HUES48 (cell line): ENCODE measurements around the gene ELOVL6.
"Not testable (repeated sequence)": the region's sequence is repeated elsewhere in the genome, so short reads cannot be mapped to it uniquely, and the experiment has no call there.

ENCODE experiments used
- H3K27ac ChIP-seq: one replicate; pipeline ENCODE4 v1.7.0; 2013; ENCODE audit warnings: low read depth, low read length, inconsistent platforms
- H3K27me3 ChIP-seq: 2 replicates; pipeline ENCODE4 v1.6.1; 2013; ENCODE audit warnings: mild to moderate bottlenecking, low read length; ENCODE audit not compliant: control insufficient read depth, insufficient read depth
- H3K36me3 ChIP-seq: 2 replicates; pipeline ENCODE4 v1.6.1; 2013; ENCODE audit warnings: low read length; ENCODE audit not compliant: control insufficient read depth, insufficient read depth
- H3K4me1 ChIP-seq: 2 replicates; pipeline ENCODE4 v1.6.1; 2013; ENCODE audit warnings: mild to moderate bottlenecking, low read length; ENCODE audit not compliant: control insufficient read depth, insufficient read depth
- H3K4me3 ChIP-seq: 2 replicates; pipeline ENCODE4 v1.5.1; 2013; ENCODE audit warnings: mild to moderate bottlenecking, low read depth, low read length
- H3K9ac ChIP-seq: 2 replicates; pipeline ENCODE4 v1.6.1; 2013; ENCODE audit warnings: mild to moderate bottlenecking, low read depth, low read length, moderate library complexity
- H3K9me3 ChIP-seq: 2 replicates; pipeline ENCODE4 v1.6.1; 2013; ENCODE audit warnings: low read length; ENCODE audit not compliant: control insufficient read depth, insufficient read depth

ELOVL6 gene

DNA sequence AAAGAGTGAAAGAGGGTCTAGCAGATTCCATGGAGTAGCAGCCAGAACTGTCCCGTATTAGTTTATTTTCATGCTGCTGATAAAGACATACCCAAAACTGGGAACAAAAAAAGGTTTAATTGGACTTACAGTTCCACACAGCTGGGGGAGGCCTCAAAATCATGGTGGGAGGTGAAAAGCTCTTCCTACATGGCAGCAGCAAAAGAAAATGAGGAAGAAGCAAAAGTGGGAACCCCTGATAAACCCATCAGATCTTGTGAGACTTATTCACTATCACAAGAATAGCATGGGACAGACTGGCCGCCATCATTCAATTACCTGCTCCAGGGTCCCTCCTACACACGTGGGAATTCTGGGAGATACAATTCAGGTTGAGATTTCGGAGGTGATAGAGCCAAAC, 18.8 kb upstream of the ELOVL6 start:
- H3K27ac ChIP-seq, H3K4me3 ChIP-seq, H3K27me3 ChIP-seq, H3K36me3 ChIP-seq, H3K9me3 ChIP-seq, H3K4me1 ChIP-seq, H3K9ac ChIP-seq: not testable (repeated sequence)

DNA sequence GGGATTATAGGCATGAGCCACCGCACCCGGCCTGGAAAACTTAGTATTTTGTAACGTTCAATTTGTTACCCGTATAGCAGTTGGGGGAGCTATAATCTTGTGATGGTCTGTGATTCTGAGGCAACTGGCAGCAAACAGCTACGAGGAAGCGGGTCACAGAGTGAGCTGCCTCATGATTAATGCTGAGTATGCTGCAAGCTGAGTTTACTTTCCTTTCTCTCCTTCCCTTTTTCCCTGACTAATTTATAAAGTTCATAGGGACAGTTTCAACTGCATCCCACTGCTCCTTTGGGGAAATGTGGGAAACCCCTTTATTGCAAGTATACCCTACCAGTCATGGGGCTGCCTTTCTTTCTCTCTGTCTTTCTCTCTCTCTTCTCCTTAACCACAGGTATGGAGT, 17.7 kb upstream of the ELOVL6 start:
- Histone ChIP-seq H3K4me3 (no peak overlapping the region), H3K9ac (no peak overlapping the region), H3K9me3 (no peaks in the 10 kb centered on the region; the same call in 1 of the 2 replicates), H3K36me3 (no peaks in the 10 kb centered on the region), H3K27me3 (no peaks in the 10 kb centered on the region), H3K4me1 (peaks cover 8% of the 10 kb centered on the region), H3K27ac (no peak overlapping the region)

DNA sequence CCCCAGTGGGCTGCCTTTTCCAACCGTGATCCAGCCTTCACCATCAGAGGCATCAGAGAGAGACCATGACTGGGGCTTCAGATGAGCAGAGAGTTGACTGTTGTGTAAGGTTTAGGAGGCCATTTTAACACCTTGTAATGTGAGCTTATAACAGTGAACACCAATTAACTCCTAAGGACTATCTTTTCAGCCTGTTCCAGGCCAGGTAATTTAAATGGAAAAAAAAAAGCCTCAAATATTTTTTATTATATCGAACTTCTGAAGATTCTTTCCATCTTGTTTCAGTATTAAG, 13.3 kb upstream of the ELOVL6 start:
- Histone ChIP-seq H3K27ac (peak overlapping the region; percentile 35), H3K27me3 (no peaks in the 10 kb centered on the region), H3K4me1 (peaks cover 9% of the 10 kb centered on the region), H3K9me3 (no peaks in the 10 kb centered on the region), H3K4me3 (no peak overlapping the region), H3K9ac (no peak overlapping the region), H3K36me3 (no peaks in the 10 kb centered on the region)

DNA sequence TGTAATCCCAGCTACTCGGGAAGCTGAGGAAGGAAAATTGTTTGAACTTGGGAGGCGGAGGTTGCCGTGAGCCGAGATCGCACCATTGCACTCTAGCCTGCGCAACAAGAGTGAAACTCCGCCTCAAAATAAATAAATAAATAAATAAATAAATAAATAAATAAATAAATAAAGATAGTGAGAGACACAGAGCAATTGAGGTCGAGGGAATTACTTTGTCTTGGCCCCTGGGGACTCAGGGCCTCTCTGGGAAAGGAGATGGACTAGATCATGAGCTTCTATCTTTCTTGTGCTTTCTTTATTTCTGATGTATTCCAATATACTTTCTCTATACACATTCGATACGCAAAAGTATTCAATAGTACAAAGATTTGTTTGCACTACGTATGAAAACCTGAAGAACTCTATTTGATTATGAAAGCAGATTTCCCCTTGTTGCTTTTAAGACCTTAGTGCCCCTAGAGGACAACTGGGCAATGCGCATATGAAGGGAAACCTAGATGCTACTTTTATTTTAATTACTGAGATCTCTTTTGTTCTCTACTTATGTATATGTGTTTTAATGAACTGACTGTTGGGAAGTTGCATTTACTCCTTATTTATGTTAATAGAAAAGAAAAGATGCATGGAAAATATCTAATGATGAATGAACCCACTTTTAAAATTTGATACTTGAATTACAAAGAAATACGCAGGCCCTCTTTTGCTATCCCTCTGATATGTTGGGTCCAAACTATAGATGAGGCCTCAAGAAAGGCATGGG, 12.8 kb upstream of the ELOVL6 start:
- Histone ChIP-seq H3K27ac (peak overlapping the region; percentile 35), H3K4me3 (no peak overlapping the region), H3K27me3 (no peaks in the 10 kb centered on the region)

DNA sequence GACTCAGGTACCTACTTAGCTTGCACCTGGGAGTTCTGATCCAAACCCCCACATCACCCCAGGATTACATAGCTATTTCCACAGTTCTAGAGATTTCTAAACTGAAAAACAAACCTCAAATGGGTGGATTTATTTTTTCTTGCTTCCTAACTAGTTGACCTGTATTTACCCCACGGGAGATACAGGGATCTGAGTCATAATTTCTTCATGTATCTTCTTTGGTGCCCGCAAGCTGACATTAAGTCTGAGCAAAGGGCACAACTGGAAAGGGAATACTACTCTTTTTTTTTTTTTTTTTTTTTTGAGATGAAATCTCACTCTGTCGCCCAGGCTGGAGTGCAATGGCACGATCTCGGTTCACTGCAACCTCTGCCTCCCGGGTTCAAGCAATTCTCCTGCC, 10.0 kb upstream of the ELOVL6 start:
- Histone ChIP-seq H3K27ac (no peak overlapping the region), H3K4me1 (peaks cover 9% of the 10 kb centered on the region), H3K27me3 (no peaks in the 10 kb centered on the region), H3K4me3 (no peak overlapping the region), H3K9ac (no peak overlapping the region), H3K9me3 (no peaks in the 10 kb centered on the region), H3K36me3 (no peaks in the 10 kb centered on the region)

More for the DNA sequence above, 12.8 kb upstream of the ELOVL6 start:
- H3K36me3 ChIP-seq, result no peaks in the 10 kb centered on the region
- no peaks in the 10 kb centered on the region for H3K9me3 ChIP-seq
- H3K9ac ChIP-seq, result no peak overlapping the region
- peaks cover 9% of the 10 kb centered on the region for H3K4me1 ChIP-seq

DNA sequence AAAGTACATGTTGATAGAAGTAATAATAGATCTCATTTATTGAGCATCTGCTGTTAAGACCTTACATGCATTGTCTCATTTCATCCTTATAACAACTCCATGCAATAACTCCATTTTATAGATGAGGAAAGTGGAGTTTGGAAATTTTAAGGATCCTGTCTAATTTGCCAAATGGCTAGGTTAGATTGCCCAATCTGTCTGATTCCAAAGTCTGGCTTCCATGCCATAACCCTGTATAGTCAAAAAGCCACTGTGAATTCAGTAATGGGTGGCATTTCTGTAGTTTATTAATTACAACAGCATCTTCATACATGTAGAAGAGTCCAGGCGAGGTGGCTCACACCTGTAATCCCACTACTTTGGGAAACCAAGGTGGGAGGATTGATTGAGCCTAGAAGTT, 8.8 kb upstream of the ELOVL6 start:
- Histone ChIP-seq H3K9me3 (no peaks in the 10 kb centered on the region), H3K36me3 (no peaks in the 10 kb centered on the region), H3K4me3 (no peak overlapping the region)

DNA sequence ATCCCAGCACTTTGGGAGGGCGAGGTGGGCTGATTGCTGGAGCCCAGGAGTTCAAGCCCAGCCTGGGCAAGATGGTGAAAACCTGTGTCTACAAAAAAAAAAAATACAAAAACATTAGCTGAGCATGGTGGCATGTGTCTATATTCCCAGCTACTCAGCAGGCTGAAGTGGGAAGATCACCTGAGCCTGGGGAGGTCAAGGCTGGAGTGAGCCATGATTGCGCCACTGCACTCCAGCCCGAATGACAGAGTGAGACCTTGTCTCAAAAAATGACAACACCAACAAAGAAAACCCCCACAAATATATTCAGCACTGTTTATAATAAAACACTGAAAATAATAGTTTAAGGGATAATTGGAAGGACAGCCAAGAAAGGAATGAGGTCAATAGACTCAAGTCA, 3.6 kb upstream of the ELOVL6 start:
- Histone ChIP-seq H3K4me3 (no peak overlapping the region), H3K9me3 (no peaks in the 10 kb centered on the region), H3K36me3 (no peaks in the 10 kb centered on the region), H3K9ac (no peak overlapping the region), H3K4me1 (peaks cover 5% of the 10 kb centered on the region), H3K27me3 (no peaks in the 10 kb centered on the region), H3K27ac (no peak overlapping the region)

More for the DNA sequence above, 8.8 kb upstream of the ELOVL6 start:
- Histone ChIP-seq H3K27me3 (no peaks in the 10 kb centered on the region), H3K9ac (no peak overlapping the region), H3K27ac (no peak overlapping the region), H3K4me1 (peaks cover 9% of the 10 kb centered on the region)

DNA sequence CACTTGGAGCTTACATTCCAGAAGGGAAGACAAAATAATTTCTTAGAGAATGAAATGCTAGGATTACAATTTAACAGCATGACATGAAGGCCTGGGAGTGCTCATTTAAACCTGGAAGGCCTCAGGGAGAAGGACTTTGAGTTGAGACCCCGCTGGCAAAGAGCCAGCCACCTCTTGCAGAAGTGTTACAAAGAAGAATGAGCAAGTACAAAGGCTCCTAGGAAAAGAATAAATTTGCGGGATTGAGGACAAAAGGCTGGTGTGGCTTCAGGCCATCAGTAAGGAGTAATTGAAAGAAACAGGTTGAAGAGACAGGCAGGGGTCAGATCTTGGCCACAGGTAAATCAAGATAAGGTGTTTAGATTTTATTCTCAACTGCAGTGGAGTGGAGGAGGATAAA, 3.1 kb upstream of the ELOVL6 start:
- Histone ChIP-seq H3K27ac (no peak overlapping the region), H3K9ac (no peak overlapping the region)

DNA sequence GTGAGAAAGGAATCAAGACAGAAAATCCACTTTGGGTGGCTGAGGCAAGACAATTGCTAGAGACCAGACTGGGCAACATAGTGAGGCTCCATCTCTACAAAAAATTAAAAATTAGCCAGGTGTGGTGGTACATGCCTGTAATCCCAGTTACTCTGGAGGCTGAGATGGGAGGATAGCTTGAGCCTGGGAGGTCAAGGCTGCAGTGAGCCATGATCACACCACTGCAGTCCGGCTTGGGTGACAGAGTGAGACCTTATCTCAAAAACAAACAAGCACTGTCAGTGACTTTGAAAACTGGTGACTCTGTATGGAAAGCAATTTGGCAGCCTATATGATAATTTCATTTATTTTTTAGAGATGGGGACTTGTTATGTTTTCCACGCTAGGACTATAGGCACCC, 2.3 kb upstream of the ELOVL6 start:
- Histone ChIP-seq H3K4me1 (peaks cover 8% of the 10 kb centered on the region), H3K4me3 (no peak overlapping the region), H3K36me3 (no peaks in the 10 kb centered on the region), H3K27me3 (no peaks in the 10 kb centered on the region), H3K9me3 (no peaks in the 10 kb centered on the region), H3K9ac (no peak overlapping the region), H3K27ac (no peak overlapping the region)

More for the DNA sequence above, 3.1 kb upstream of the ELOVL6 start:
- Histone ChIP-seq H3K9me3 (no peaks in the 10 kb centered on the region), H3K4me3 (no peak overlapping the region), H3K4me1 (peaks cover 5% of the 10 kb centered on the region), H3K27me3 (no peaks in the 10 kb centered on the region), H3K36me3 (no peaks in the 10 kb centered on the region)

DNA sequence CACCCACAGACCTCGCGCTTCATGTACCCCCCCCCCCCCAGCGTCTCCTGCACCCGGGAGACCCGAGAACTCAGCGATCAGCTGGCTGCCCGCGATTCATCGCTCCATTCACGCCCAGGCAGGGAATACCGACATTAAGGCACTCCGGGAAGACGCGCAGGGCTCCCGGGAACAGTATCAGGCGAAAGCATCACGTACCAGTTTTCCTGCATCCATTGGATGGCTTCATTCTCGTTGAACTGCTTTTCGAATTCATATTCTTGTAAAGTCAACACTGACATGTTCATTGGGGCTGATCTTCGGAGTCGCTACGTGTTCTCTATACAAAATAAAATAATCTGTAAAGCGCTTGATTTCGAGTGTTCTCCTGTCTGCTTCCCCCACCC, 373 bp downstream of the ELOVL6 start:
- Histone ChIP-seq H3K4me1 (peaks cover 29% of the 10 kb centered on the region), H3K27me3 (no peaks in the 10 kb centered on the region), H3K9ac (peak overlapping the region; percentile 84), H3K4me3 (peak overlapping the region; percentile 85), H3K27ac (peak overlapping the region; percentile 94), H3K36me3 (peaks cover 2% of the 10 kb centered on the region), H3K9me3 (no peaks in the 10 kb centered on the region)

DNA sequence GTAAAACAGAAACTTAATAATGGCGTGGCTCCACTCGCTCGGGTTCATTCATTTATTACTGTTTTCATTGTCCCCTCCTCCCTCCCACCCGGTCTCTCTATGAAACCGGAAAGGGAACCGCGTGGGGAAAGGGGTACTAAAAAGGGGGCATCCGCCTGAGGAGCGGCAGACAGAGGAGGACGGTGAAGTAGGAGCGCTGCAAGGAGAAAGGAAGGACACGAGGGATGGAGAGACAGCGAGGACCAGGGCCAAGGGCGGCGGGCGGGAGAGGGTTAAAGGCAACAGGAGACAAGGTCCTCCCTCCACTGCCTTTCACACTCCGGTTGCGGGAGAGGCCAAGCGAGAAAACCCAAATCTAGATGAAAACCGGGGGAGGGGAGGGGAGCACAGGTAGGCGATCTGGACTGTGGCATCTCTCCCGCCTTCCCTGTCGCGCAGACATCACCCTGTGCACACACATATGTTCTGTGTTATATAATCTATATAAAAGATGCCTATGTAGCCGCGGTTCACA, 829 bp downstream of the ELOVL6 start:
- Histone ChIP-seq H3K36me3 (peaks cover 6% of the 10 kb centered on the region), H3K9ac (peak overlapping the region; percentile 84), H3K4me1 (peaks cover 29% of the 10 kb centered on the region), H3K9me3 (no peaks in the 10 kb centered on the region), H3K27ac (peak overlapping the region; percentile 94), H3K27me3 (no peaks in the 10 kb centered on the region), H3K4me3 (peak overlapping the region; percentile 85)
